ENCODE results near the gene FAM228A. TPM values are rescaled to one million over a fixed set of nuclear protein-coding genes. Genes with fewer than 3 reads are reported as not detected.

FAM228A gene
- total and polyA plus RNA-seq, 2 experiments from 2014 or later, result 0.11 to 0.35 TPM

DNA sequence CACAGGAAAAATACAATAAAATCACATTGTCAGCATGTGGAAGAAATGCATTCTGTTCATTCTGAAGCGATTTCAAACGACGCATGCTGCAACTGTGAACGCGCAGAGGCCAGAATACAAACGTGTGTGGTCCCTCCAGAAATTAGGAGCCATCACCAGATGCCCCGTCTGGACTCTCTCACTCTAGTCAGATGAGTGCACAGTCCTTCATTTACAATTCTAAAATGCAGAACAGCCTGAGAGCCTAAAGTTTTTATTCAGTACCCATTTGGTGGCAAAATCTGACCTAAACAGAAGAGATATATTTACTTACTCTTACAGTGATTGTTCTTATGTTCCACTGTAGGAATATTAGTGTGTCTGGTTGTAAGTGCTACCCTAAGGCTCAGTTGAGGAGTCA, 36.6 kb downstream of the FAM228A start (continued):
- TF ChIP-seq ZNF331 (CRISPR knock-in tag; IDR thresholded peaks at IDR 0.05; ENCODE audit: low read depth), result no peak
- TF ChIP-seq NANOG (IDR thresholded peaks at IDR 0.05; ENCODE audit: borderline replicate concordance), result no peak
- TF ChIP-seq, protein P1, sequence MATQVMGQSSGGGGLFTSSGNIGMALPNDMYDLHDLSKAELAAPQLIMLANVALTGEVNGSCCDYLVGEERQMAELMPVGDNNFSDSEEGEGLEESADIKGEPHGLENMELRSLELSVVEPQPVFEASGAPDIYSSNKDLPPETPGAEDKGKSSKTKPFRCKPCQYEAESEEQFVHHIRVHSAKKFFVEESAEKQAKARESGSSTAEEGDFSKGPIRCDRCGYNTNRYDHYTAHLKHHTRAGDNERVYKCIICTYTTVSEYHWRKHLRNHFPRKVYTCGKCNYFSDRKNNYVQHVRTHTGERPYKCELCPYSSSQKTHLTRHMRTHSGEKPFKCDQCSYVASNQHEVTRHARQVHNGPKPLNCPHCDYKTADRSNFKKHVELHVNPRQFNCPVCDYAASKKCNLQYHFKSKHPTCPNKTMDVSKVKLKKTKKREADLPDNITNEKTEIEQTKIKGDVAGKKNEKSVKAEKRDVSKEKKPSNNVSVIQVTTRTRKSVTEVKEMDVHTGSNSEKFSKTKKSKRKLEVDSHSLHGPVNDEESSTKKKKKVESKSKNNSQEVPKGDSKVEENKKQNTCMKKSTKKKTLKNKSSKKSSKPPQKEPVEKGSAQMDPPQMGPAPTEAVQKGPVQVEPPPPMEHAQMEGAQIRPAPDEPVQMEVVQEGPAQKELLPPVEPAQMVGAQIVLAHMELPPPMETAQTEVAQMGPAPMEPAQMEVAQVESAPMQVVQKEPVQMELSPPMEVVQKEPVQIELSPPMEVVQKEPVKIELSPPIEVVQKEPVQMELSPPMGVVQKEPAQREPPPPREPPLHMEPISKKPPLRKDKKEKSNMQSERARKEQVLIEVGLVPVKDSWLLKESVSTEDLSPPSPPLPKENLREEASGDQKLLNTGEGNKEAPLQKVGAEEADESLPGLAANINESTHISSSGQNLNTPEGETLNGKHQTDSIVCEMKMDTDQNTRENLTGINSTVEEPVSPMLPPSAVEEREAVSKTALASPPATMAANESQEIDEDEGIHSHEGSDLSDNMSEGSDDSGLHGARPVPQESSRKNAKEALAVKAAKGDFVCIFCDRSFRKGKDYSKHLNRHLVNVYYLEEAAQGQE (IDR thresholded peaks at IDR 0.05; ENCODE audit: unreplicated experiment), result no peak
- no peak for TF ChIP-seq POLR2AphosphoS5 (IDR thresholded peaks at IDR 0.05; ENCODE audit: low read depth)
- no peak for TF ChIP-seq STAT1 (IDR thresholded peaks at IDR 0.05; ENCODE audit: unreplicated experiment)
- TF ChIP-seq JUNB (IDR thresholded peaks at IDR 0.05; ENCODE audit: unreplicated experiment), result no peak
- no peak for TF ChIP-seq CREB1 (CRISPR knock-in tag; IDR thresholded peaks at IDR 0.05; ENCODE audit: low read depth)

DNA sequence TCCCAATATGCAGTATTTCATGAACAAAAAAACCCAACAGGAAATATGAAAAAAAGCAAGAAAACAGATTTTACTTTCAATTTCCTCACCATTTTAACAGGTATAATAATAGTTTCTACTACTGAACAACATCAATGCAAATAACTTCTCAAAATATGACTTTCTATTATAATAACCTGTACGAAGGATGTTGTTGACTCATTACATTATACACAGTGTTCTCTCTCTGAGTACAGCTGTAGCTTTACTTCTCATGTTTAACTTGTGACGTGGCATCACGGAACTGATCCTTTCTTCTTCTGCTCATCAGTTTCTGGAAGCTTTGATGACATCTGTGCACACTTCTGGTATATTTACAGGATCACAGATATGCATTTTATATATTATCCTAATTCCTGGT, 40.0 kb downstream of the FAM228A start:
- Histone ChIP-seq H3K27ac (ENCODE audit: low read depth) (no peak overlapping the region), H3K4me2 (no peak overlapping the region), H3K4me1 (ENCODE audit: insufficient read depth) (no peaks in the 10 kb centered on the region), H3K36me3 (ENCODE audit: insufficient read depth) (no peaks in the 10 kb centered on the region), H3K79me2 (replicated peaks; ENCODE audit: insufficient read depth) (no peaks in the 10 kb centered on the region), H3F3A (replicated peaks; ENCODE audit: low read depth) (no peaks in the 10 kb centered on the region), H3K9me2 (ENCODE audit: insufficient read depth) (no peaks in the 10 kb centered on the region), H2AFZ (no peak overlapping the region), H4K20me1 (replicated peaks; ENCODE audit: insufficient read depth) (no peaks in the 10 kb centered on the region), H3K4me3 (no peak overlapping the region), H3K27me3 (ENCODE audit: insufficient read depth) (no peaks in the 10 kb centered on the region)
- TF ChIP-seq POLR2AphosphoS5 (IDR thresholded peaks at IDR 0.05; ENCODE audit: low read depth), result no peak
- TF ChIP-seq, protein P2, sequence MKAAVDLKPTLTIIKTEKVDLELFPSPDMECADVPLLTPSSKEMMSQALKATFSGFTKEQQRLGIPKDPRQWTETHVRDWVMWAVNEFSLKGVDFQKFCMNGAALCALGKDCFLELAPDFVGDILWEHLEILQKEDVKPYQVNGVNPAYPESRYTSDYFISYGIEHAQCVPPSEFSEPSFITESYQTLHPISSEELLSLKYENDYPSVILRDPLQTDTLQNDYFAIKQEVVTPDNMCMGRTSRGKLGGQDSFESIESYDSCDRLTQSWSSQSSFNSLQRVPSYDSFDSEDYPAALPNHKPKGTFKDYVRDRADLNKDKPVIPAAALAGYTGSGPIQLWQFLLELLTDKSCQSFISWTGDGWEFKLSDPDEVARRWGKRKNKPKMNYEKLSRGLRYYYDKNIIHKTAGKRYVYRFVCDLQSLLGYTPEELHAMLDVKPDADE (IDR thresholded peaks at IDR 0.05), result no peak
- no peak for TF ChIP-seq CREB1 (CRISPR knock-in tag; IDR thresholded peaks at IDR 0.05; ENCODE audit: low read depth)
- TF ChIP-seq, protein P3, sequence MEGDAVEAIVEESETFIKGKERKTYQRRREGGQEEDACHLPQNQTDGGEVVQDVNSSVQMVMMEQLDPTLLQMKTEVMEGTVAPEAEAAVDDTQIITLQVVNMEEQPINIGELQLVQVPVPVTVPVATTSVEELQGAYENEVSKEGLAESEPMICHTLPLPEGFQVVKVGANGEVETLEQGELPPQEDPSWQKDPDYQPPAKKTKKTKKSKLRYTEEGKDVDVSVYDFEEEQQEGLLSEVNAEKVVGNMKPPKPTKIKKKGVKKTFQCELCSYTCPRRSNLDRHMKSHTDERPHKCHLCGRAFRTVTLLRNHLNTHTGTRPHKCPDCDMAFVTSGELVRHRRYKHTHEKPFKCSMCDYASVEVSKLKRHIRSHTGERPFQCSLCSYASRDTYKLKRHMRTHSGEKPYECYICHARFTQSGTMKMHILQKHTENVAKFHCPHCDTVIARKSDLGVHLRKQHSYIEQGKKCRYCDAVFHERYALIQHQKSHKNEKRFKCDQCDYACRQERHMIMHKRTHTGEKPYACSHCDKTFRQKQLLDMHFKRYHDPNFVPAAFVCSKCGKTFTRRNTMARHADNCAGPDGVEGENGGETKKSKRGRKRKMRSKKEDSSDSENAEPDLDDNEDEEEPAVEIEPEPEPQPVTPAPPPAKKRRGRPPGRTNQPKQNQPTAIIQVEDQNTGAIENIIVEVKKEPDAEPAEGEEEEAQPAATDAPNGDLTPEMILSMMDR (conservative IDR thresholded peaks at IDR 0.05; ENCODE audit: low read depth in 2 of 2), result no peak
- TF ChIP-seq NANOG (IDR thresholded peaks at IDR 0.05; ENCODE audit: borderline replicate concordance), result no peak
- no peak for TF ChIP-seq EZH2 (IDR thresholded peaks at IDR 0.05; ENCODE audit: low read depth, unreplicated experiment)
- no peak for TF ChIP-seq STAT1 (IDR thresholded peaks at IDR 0.05; ENCODE audit: unreplicated experiment)
- no peak for TF ChIP-seq EZH2phosphoT487 (IDR thresholded peaks at IDR 0.05; ENCODE audit: unreplicated experiment)
- no peak for TF ChIP-seq JUNB (IDR thresholded peaks at IDR 0.05; ENCODE audit: unreplicated experiment)
- Mint-ChIP-seq H3K27me3 (ENCODE audit: insufficient read depth, low read depth, poor library complexity) (no peaks in the 10 kb centered on the region), H3K27ac (no peak overlapping the region), H3K4me1 (no peaks in the 10 kb centered on the region; the same call in 2 of the 3 replicates), H3K9me3 (no peaks in the 10 kb centered on the region), H3K4me3 (no peak overlapping the region), H3K36me3 (ENCODE audit: low read depth) (no peaks in the 10 kb centered on the region; the same call in 2 of the 3 replicates)
- no peak for ATAC-seq
- DNase-seq (ENCODE audit: low spot score), result no peak
